Stimulated activated CD4-positive, alpha-beta T cell treated with anti-CD3 and anti-CD28 coated beads, Interleukin-4, amount 100 ng/mL, for 1 hour (primary cell): ENCODE measurements around the gene MIPOL1.

ENCODE experiments used
- DNase-seq: peaks from one replicate; pipeline ENCODE4 v3.0.0-alpha.2; 2020

The MIPOL1 gene

GRCh38 chr14:37466623-37467088 lies 268.9 kb downstream of the MIPOL1 start:
- DNase-seq = no peak

DNA sequence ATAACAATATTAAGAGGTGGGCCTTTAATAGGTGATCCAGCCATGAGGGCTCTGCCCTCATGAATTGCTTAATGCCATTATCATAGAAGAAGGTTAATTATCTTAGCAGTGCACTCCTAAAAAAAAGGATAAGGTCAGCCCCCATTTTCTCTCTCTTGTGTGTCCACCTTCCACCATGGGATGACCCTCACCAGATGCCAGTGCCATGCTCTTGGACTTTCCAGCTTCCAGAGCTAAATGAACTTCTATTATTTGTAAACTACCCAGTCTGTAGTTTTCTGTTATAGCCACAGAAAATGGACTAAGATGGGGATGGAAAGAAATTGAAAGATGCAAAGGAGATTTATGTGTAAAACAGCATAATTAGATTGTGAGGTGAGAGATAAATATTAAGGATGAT lies 271.9 kb downstream of the MIPOL1 start:
- DNase-seq = no peak

DNA sequence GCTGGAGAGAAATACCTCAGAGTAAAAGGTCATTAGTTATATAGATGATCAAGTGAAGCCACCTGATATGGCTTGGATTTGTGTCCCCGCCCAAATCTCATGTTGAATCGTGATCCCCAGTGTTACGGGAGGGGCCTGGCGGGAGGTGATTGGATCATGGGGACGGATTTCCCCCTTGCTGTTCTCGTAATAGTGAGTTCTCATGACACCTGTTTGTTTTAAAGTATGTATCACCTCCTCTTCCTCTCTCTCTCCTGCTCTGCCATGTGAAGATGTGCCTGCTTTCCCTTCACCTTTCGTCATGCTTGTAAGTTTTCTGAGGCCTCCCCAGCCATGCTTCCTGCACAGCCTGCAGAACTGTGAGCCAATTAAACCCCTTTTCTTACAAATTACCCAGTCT lies 272.5 kb downstream of the MIPOL1 start:
- no peak for DNase-seq

DNA sequence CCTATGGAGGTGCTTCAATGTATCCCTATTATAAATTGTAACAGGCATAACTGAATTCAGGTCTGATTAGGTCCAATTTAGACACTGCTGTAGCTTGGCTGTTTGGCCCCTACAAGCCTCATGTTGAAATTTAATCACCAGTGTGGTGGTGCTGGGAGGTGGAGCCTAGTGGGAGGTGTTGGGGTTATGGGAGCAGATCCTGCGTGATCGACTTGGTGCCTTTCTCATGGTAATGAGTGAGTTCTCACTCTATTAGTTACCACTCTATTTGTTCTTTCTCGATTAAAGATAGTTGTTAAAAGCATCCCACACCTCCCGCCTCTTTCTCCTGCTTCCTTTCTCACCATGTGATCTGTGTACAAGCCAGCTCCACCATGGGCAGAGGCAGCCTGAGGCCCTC lies 275.2 kb downstream of the MIPOL1 start:
- DNase-seq = no peak

DNA sequence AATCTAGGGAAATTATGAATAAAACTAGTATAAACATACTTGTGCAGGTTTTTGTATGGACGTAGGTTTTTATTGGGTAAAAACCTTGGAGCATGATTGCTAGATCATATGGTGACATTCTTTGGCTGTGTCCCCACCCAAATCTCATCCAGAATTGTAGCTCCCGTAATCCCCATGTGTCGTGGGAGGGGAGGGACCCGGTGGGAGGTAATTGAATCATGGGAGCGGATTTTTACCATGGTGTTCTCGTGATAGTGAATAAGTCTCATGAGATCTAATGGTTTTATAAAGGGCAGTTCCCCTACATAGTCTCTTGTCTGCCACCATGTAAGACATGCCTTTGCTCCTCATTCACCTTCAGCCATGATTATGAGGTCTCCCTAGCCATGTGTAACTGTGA lies 276.5 kb downstream of the MIPOL1 start:
- no peak for DNase-seq

GRCh38 chr14:37480446-37481290 lies 282.9 kb downstream of the MIPOL1 start:
- DNase-seq = no peak

GRCh38 chr14:37482428-37482827 lies 284.7 kb downstream of the MIPOL1 start:
- no peak for DNase-seq

DNA sequence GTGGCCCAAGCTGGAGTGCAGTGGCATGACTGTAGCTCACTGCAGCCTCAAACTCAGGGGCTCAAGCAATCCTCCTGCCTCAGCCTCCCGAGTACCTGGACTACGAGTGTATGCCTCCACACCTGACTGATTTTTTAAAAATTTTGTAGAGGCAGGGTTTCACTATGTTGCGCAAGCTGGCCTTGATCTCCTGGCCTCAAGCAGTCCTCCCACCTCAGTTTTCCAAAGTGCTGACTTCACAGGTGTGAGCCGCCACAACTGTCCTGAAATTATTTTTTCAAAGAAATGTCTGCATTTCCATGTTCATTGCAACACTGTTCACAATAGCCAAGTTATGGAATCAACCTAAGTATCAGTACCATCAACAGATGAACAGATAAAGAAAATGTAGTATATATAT lies 285.9 kb downstream of the MIPOL1 start:
- no peak for DNase-seq

DNA sequence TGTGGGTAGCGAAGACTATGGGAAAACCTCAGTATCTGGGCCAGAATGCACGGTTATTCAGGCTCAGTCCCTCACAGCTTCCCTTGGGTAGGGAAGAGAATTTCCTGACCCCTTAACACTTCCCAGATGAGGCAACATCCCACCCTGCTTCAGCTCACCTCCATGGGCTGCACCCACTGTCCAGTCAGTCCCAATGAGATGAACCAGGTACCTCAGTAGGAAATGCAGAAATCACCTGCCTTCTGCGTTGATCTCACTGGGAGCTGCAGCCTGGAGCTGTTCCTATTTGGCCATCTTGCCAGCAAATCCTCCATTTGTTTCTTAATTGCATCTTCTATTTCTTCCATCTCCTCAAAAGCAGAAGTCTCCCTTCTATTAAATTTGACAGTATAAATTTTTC lies 292.9 kb downstream of the MIPOL1 start:
- DNase-seq = no peak

- no peak for DNase-seq
These were observed 293.3 kb downstream of the MIPOL1 start for GRCh38 chr14:37491076-37491475.

- DNase-seq = no peak
These were observed 295.9 kb downstream of the MIPOL1 start for GRCh38 chr14:37493606-37494005.

DNA sequence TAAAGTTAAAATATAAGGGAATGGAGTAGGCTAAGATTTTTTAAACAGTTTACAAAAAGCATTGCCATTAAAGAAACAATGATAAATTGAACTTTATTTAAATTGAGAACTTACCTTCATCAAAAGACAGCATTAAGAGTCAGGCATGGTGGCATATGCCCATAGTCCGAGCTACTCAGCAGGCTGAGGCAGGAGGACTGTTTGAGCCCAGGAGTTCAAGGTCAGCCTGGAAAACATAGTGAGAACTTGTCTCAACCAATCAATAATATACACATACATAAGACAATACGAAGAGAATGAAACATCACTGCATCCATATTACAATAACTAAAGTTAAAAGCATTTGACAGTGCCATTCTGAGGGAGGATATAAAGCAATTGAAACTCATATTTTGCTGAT lies 299.7 kb downstream of the MIPOL1 start:
- no peak for DNase-seq

DNA sequence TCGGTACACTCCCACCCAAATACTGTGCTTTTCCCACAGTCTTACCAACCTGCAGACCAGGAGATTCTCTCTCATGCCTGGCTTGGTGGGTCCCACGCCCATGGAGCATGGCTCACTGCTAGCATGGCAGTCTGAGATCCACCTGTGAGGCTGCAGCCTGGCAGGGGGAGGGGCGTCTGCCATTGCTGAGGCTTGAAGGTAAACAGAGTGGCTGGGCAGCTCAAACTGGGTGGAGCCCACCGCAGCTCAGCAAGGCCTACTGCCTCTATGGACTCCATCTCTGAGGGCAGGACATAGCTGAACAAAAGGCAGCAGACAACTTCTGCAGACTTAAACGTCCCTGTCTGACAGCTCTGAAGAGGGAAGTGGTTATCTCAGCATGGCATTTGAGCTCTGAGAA lies 304.1 kb downstream of the MIPOL1 start:
- no peak for DNase-seq

- no peak for DNase-seq
These were observed 310.8 kb downstream of the MIPOL1 start for GRCh38 chr14:37508503-37508902.

GRCh38 chr14:37512173-37512572 lies 314.4 kb downstream of the MIPOL1 start:
- DNase-seq = no peak

DNA sequence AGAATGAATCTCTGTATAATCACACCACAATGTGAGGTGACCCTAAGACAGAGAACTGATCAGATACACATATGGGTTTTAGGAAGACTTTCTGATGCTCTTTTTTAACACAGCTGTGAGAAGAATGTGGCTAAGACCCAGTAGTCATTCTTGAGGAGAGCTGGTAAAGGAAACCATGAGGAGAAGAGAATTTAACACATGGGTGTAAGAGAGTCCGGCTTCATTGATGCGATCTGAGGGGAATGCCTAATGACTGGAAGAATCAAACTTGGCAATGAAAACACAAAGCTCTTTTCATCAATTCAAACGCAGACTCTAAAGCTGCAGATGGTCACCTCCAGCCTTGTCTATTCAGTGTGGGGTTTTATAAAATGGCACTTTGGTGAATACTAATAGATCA lies 318.0 kb downstream of the MIPOL1 start:
- no peak for DNase-seq

GRCh38 chr14:37526994-37527393 lies 329.3 kb downstream of the MIPOL1 start:
- no peak for DNase-seq

GRCh38 chr14:37539992-37540391 lies 342.3 kb downstream of the MIPOL1 start:
- no peak for DNase-seq

DNA sequence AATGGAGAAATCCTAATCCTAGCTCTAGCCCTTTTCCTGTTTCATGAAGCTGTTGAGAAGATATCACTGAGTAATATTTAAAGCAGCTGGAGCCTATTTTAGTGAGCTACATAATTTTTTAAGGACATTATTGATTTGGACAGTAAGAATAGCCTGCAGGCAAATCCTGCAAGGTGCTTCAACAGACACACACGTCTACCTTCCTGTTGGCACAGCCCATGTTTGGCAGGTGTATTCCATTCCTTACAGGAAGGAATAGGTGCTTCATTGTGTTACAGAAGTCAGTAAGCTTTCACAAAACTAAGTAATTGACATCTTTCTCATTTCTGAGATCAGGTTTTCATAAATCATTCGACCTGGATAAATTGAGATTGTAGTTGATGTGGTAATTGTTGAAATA lies 346.7 kb downstream of the MIPOL1 start:
- no peak for DNase-seq

- no peak for DNase-seq
These were observed 347.4 kb downstream of the MIPOL1 start for GRCh38 chr14:37545174-37545573.

- no peak for DNase-seq
These were observed 349.1 kb downstream of the MIPOL1 start for GRCh38 chr14:37546621-37547447.

GRCh38 chr14:37550511-37550910 lies 352.8 kb downstream of the MIPOL1 start:
- no peak for DNase-seq

DNA sequence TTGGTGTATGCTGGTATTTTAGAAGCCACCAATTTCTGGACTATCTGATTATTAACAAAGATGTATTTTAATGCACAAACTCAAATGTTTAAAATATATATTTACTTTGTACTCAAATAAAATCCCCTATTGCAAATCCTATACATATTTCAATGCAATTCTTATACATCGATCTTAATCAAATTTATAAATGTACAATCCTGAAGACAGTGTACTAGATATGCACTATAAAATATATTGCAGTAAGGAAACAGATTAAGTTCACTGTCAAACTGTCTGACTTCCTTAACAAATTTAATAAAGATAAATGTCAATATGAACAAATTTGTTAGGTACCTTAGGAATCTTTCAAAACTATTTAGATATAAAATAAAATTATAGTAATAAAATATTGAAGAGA lies 353.4 kb downstream of the MIPOL1 start:
- DNase-seq = no peak

- no peak for DNase-seq
These were observed 356.3 kb downstream of the MIPOL1 start for GRCh38 chr14:37553935-37554550.
